Neural crest cell (in vitro differentiated cells): ENCODE results near the gene SYT13. TPM values are rescaled to one million over a fixed set of nuclear protein-coding genes. Genes with fewer than 3 reads are reported as not detected.

ENCODE experiments used
- DNase-seq: peaks from one replicate; pipeline ENCODE4 v3.0.0; 2021; ENCODE audit warnings: low read depth, mixed read lengths, low spot score
- H3K27ac Mint-ChIP-seq: one replicate; pipeline ENCODE4 v1.8.0; 2021; ENCODE audit warnings: mild to moderate bottlenecking, mixed read lengths; ENCODE audit not compliant: unreplicated experiment
- H3K27me3 Mint-ChIP-seq: 2 replicates; pipeline ENCODE4 v1.8.0; 2021; ENCODE audit warnings: low read depth, mild to moderate bottlenecking, mixed read lengths
- H3K36me3 Mint-ChIP-seq: 2 replicates; pipeline ENCODE4 v1.8.0; 2021; ENCODE audit warnings: low read depth, mild to moderate bottlenecking, mixed read lengths
- H3K4me1 Mint-ChIP-seq: 2 replicates; pipeline ENCODE4 v1.8.0; 2021; ENCODE audit warnings: mixed read lengths
- H3K4me3 Mint-ChIP-seq: one replicate; pipeline ENCODE4 v1.8.0; 2021; ENCODE audit warnings: mild to moderate bottlenecking, mixed read lengths
- H3K9me3 Mint-ChIP-seq: 2 replicates; pipeline ENCODE4 v1.8.0; 2021; ENCODE audit warnings: mixed read lengths
- CTCF ChIP-seq: fragments of 200-600 bp; sonication (generic); conservative IDR thresholded peaks from 2 replicates; pipeline ENCODE4 v1.5.0; 2021; ENCODE audit warnings: antibody characterized with exemption, mild to moderate bottlenecking
- total RNA-seq: library from RNA; stranded (reverse); gene quantifications from 2 replicates; pipeline ENCODE4 v1.2.1, GENCODE V29; 2021

The SYT13 gene
- total RNA-seq, 1 donor from 2014 or later: 1.7 TPM

GRCh38 chr11:45273509-45273908 is 12.6 kb downstream of the SYT13 start:
- DNase-seq: no peak
- no peak for TF ChIP-seq CTCF
- H3K27me3 Mint-ChIP-seq: peaks cover 86% of the 10 kb centered on the region
- no peaks in the 10 kb centered on the region for H3K9me3 Mint-ChIP-seq
- H3K36me3 Mint-ChIP-seq: no peaks in the 10 kb centered on the region
- no peak overlapping the region for H3K4me3 Mint-ChIP-seq
- H3K4me1 Mint-ChIP-seq: no peaks in the 10 kb centered on the region
- no peak overlapping the region for H3K27ac Mint-ChIP-seq

DNA sequence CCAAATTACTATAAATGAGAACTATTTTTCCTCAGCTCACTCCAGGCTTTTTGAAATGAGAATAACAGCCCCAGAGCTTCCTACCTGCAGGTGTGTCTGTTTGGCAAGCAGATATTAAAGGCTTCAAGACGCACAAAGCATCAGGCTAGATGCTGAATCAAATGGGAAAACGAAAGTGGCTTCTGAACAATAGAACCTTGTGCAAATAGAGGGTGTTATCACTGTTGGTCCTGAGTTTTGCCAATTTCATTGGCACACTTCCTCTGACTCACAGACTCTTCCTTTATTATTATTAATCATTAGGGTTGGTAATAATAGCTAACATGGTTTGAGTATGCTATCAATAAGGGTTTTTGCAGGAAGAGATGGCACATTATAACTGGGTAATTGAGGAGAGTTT is 13.4 kb downstream of the SYT13 start:
- no peak for TF ChIP-seq CTCF
- no peaks in the 10 kb centered on the region for H3K36me3 Mint-ChIP-seq
- no peak overlapping the region for H3K4me3 Mint-ChIP-seq

DNA sequence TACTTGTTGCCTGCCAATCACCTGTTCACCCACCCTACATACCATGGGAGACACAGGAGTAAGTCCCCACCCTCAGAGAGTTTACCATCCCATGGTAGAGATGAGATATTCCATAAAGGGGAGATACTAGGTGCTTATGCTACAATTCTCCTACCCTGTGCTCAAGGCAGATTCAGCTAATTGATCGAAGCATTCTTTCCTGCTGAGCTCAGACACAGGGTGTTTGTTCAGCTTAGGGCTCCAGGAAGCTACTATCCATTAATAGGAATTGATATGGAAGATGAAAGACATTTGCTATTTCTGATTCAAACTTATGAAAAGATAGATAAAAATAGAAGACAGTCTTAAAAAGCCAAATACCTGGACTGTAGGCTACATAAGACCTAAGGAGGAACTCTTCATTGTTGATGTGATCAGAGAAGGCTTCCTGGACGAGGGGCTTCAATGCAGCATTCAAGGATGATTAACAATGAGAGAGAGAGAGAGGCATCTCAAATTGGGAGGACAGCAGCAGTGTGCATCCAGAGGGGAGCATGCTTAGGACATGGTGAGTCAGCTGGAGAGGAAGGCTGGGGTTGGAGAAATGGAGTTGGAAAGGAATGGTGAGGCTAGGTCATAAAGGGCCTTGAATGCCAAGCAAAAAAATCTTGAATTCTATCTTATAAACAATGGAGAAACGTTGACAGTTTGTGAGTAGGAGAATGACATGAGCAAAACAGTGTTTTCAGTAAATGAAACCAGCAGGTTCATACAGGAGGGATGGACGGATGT is 15.0 kb downstream of the SYT13 start:
- no peak for DNase-seq
- Mint-ChIP-seq H3K27ac (no peak overlapping the region), H3K4me3 (no peak overlapping the region), H3K9me3 (no peaks in the 10 kb centered on the region), H3K27me3 (peaks cover 75% of the 10 kb centered on the region), H3K36me3 (no peaks in the 10 kb centered on the region), H3K4me1 (peaks cover 5% of the 10 kb centered on the region)
- TF ChIP-seq CTCF: no peak

More for the DNA sequence above, 13.4 kb downstream of the SYT13 start:
- Mint-ChIP-seq H3K27me3 (peaks cover 83% of the 10 kb centered on the region), H3K4me1 (peaks cover 4% of the 10 kb centered on the region), H3K27ac (no peak overlapping the region), H3K9me3 (no peaks in the 10 kb centered on the region)
- DNase-seq: no peak

GRCh38 chr11:45269678-45270077 is 16.5 kb downstream of the SYT13 start:
- no peak overlapping the region for H3K4me3 Mint-ChIP-seq
- no peak for TF ChIP-seq CTCF
- no peaks in the 10 kb centered on the region for H3K36me3 Mint-ChIP-seq
- H3K27me3 Mint-ChIP-seq: peaks cover 65% of the 10 kb centered on the region
- no peaks in the 10 kb centered on the region for H3K9me3 Mint-ChIP-seq
- H3K27ac Mint-ChIP-seq: no peak overlapping the region
- DNase-seq: no peak
- H3K4me1 Mint-ChIP-seq: peaks cover 5% of the 10 kb centered on the region

- Mint-ChIP-seq H3K4me3 (no peak overlapping the region), H3K9me3 (no peaks in the 10 kb centered on the region), H3K36me3 (no peaks in the 10 kb centered on the region), H3K27me3 (peaks cover 56% of the 10 kb centered on the region), H3K4me1 (peaks cover 5% of the 10 kb centered on the region), H3K27ac (no peak overlapping the region)
- TF ChIP-seq CTCF: no peak
- DNase-seq: no peak
These were observed 18.4 kb downstream of the SYT13 start for GRCh38 chr11:45267652-45268299.
